Renal pelvis (tissue), 4 donors: Measurements from ENCODE around the gene GADD45A. TPM values are rescaled to one million over a fixed set of nuclear protein-coding genes. Genes with fewer than 3 reads are reported as not detected.

Experiments
- DNase-seq: peaks from one replicate; pipeline ENCODE4 v3.0.0-alpha.2; 2013
- polyA plus RNA-seq, 3 donors: library from polyadenylated mRNA; unstranded; fragments of 120-200 nt; gene quantifications; one replicate each; pipeline ENCODE4 v1.2.1, GENCODE V29; 2013; ENCODE audit not compliant: insufficient read length in 3 of 3

The GADD45A gene
- polyA plus RNA-seq, 3 donors = 131 to 134 (median 134) TPM

- peak; percentile 54 for DNase-seq
Measured at GRCh38 chr1:67686267-67687197, 1.5 kb downstream of the GADD45A start.

DNA sequence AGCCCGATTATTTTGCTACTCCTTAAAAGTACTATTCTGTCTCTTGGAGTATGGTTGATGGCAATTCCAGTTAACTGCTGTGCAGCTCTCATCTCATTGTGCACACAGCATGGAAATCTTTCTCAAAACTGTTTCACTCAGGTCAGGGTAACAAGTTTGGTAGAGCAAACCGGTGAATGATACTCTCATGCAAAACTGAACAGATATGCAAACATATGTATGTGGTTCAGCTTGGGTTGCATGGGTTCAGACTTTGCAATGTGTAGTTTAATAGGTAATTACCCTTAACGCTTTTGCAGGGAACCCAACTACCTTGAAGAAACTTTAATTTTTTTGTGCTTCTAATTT is 2.2 kb downstream of the GADD45A start:
- no peak for DNase-seq

DNA sequence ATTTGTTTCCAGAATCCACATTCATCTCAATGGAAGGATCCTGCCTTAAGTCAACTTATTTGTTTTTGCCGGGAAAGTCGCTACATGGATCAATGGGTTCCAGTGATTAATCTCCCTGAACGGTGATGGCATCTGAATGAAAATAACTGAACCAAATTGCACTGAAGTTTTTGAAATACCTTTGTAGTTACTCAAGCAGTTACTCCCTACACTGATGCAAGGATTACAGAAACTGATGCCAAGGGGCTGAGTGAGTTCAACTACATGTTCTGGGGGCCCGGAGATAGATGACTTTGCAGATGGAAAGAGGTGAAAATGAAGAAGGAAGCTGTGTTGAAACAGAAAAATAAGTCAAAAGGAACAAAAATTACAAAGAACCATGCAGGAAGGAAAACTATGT is 2.6 kb downstream of the GADD45A start:
- DNase-seq = peak; percentile 28

DNA sequence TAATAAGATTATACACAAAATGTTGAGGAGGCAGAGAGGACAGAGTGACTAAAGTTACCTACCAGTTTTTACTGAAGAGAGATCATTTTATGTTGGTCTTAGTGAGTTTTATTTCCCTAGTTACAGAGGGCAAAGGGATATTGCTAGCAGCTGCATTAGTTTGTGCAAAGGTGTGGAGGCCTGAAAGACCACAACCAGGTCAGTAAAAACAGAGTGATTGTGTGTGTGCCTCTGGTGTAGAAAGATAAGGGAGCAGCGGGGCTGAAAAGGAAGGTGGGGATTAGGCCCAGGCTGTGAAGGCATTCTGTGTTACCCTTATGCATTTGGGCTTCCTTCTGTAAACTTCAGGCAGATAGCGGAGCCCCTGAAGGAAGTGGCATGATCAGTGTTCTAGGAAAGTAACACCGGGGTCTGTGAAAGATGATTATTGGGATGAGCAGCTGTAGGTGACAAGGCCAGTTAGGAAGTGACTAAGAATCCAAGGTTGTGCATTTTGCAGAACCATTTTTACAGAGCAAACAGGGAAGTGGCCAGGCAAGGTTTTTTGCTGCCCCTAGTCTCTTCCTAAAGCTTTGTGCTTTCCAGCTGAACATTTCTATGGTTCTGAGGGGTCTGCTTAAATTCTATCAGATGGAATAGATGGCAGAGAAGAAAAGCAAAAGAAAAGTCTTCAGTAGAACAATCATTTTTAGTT is 3.7 kb downstream of the GADD45A start:
- no peak for DNase-seq

DNA sequence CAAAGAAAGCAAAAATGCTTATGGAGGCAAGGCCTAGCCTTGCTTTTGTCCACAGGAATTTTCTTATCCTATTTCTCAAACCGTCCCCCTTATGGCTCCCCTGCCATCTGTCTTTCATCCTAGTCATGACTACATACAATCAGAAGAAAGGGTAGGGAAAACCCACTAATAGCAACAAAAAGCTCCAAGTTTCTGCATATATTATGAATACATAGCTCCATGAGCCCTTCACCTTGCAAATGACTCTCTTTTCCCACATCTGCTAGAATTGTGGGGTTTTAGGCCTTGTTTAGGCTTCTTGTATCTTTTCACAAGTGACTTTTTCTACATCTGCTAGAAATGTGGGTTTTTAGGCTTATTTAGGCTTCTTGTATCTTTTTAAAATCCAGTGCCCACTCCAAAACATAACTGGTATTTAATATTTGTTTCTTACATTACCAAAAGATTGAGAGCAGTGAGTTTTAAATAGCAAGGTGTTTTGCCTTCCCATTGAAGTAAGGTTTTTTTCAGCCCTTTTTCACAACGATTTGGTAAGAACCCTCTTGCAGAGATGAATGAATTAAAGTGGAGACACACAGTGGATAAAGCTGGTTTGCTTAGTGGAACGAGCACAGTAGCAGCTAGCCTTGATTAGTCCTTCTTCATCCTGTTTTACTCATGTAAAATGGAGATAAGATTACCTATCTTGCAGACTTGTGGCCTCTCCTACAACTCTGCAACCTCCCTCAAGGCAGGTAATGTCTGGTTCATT is 4.4 kb downstream of the GADD45A start:
- no peak for DNase-seq

GRCh38 chr1:67690018-67690363 is 5.0 kb downstream of the GADD45A start:
- DNase-seq = no peak

GRCh38 chr1:67690411-67690810 is 5.4 kb downstream of the GADD45A start:
- DNase-seq = no peak

DNA sequence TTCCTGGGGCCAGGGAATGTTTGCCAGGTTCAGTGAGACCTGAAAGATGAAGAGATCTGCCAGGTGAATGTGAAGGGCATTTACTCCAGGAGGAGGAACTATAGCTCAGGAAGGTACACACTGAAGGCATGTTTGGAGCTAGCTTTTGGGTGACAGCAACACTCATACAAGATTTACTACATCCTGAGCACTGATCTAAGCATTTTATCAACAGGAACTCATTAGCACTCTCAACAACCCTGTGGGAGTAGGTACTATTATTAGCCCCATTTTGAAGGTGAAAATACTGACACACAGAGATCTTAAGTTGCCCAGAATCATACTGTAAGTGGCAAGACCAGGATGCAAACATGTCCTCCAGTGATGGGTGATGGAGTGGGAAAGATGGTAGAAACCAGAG is 6.7 kb downstream of the GADD45A start:
- no peak for DNase-seq

GRCh38 chr1:67695963-67696362 is 11.0 kb downstream of the GADD45A start:
- no peak for DNase-seq

DNA sequence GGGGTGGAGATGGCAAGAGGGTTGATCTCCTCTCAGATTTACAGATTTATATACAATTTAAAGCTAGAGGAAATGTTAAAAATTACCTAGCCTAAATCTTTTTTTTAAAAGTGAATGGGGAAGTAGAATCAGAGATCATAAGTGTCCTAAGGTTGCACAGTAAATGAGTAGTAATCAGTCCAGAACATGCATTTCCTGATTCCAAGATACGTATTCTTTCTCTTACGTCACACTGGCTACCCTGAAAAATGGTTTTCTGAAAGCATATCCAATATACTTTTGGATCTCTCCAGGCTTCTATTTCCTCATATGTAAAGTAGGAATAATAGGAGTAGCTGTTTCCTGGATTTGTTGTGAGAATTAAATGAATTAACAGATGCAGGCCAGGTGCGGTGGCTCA is 11.7 kb downstream of the GADD45A start:
- no peak for DNase-seq

GRCh38 chr1:67700220-67700619 is 15.2 kb downstream of the GADD45A start:
- no peak for DNase-seq

DNA sequence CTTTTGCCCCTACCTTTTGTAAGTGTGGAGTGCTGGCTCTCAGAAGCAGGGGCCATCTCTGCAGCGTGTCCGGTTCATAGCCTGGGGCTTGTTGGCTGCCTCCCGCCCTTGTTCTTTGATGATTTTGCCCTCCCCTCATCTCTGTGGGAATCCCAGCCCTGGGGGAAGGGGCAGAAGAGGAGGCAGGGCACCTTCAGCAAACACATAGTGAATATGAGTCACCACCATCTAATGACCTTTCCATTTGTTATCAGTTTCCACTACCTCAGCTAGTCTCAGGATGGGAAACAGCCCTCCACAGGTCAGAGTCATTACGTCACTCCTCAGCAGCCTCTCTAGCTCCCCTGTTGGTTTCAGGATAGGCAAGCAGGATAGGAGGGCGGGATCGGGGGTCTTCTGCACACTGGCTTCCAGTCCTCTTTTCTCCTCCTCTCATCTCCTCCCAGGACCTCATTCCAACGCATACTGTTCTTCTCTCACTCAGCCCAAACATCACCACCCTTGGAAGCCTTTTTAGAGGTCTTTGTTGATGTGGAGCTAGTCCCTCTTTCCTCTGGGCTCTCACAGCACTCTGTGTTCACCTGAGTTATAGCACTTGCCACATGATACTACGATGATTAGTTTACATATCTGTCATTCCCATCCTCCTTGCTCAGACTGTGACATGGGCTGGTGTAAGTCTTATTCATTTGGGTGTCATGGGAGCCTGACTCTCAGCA is 15.8 kb downstream of the GADD45A start:
- no peak for DNase-seq

- no peak for DNase-seq
Measured at GRCh38 chr1:67701876-67702275, 16.9 kb downstream of the GADD45A start.

DNA sequence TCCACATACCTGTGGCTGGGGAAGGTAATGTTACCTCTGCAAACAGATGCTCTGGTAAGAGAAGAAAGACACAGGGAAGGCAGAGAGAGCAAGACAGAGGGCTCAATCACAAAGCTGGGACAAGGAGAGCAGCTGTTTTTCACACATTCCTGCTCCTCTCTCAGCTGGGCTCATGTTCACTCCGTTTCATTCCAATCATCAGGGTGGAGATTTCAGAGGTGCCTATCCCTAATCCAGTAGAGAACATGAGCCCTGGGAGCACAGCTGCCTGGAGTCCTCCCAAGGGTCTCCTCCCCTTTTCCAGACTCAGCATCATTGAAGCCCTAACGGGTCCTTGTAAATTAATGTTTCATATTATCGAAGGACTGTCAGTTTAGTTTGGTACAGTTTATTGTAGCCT is 19.4 kb downstream of the GADD45A start:
- no peak for DNase-seq

GRCh38 chr1:67705735-67706453 is 20.9 kb downstream of the GADD45A start:
- DNase-seq = no peak

GRCh38 chr1:67708606-67709005 is 23.6 kb downstream of the GADD45A start:
- DNase-seq = no peak

DNA sequence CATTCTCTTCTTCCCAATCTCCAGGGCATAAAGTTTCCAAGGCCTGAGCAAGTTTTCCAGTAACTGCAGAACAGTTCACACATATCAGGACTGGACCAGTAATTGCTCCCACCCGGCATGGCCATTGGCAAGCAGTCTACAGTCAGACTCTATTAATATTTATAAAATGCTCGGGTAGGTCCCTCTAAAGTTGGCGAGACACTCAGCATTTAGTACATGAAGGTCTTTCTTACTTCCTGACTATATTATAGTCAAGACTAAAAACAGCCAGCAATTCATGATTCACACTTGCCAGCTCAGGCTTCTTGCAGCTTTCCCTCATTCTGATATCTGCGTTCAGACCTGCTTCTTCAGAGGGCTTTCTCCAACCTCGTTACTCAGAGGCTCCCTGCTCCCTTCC is 25.4 kb downstream of the GADD45A start:
- no peak for DNase-seq

- no peak for DNase-seq
Measured at GRCh38 chr1:67711158-67711854, 26.3 kb downstream of the GADD45A start.

DNA sequence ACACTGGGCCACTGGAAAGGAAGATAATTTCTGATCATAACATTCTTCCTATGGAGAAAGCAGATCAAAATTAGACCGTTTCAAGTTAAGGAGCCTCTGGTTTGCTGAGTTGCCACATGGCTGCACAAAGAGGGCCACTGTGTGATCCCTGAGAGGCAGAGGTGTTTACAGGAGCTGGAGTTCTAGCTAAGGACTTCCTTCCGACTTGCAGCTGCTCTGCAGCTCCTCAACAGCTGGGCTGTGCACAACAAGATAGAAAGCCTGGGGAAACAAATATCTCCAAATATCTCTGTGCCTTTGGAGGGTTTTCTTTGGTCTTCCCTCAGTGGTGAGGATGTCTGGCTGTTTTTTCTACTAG is 26.8 kb downstream of the GADD45A start:
- no peak for DNase-seq

DNA sequence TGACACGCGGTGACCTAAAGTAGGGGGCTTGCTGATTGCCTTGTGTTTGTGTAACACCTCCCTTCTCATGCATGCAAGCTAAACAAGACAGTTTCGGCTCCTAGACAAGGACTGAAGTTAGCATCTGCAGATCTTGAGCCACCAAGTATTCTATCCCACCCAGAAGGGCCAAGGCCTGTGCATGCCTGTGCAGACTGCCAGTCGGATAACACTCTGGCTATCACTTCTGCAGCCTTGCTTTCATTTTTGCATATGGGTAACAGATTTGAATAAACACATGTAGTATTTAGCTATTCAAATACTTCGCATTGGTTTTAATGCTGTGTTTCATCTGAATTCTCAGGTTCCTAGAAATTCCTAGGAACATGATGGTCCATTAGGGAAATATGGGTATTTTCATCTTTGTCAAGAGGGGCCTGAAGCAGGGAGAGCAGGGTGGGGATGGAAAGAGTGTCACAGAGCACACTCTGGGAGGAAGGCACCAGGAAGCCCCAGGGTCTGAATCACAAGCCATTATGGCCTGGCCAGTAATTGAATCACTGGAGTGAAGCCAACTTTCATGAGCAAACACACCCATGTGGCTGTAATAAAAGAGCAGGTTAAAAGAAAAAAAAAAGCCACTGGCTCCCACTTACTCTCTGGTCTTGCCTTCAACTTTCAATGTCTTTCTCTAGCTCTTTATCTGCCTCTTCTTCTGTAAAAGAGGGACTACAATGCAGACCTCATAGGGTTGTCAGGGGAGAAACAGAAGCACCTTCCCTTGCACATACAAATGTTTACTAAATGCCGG is 28.3 kb downstream of the GADD45A start:
- DNase-seq = peak; percentile 38
